ENCODE measurements around the gene PTPRE. TPM values are rescaled to one million over a fixed set of nuclear protein-coding genes. Genes with fewer than 3 reads are reported as not detected.

Gene PTPRE
- total and polyA plus RNA-seq, 7 donors: 0.48 to 4.5 (median 2.7) TPM

DNA sequence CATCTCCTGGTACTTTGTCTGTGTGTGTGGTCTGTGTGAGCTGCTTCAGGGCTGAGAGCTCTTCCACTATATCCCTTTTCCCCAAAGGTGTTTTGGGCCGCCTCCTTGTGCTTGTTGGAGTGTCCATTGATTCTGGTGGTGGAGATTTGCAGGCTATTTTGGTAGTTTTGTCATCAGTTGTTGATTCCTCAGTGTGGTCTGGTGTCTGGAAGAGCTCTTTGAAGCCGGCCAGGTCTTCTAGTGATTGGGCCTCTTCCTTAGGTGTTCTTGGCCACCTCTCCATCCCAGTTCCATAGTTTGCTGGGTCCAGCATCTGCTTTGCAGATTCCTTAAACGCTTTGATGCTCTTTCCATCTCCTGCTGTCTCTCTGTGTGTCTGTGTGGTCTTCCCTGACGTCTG, 198.5 kb downstream of the PTPRE start:
- ATAC-seq: no peak
- Histone ChIP-seq H3K9me3 (no peaks in the 10 kb centered on the region), H3K4me1 (no peaks in the 10 kb centered on the region), H3K36me3 (ENCODE audit: insufficient read depth in 1 of 2, low read depth in 1 of 2) (no peaks in the 10 kb centered on the region), H3K27ac (no peak overlapping the region), H3K27me3 (ENCODE audit: insufficient read depth in 3 of 3, low read length in 2 of 3) (peaks cover 0 to 2% (median 0%) of the 10 kb centered on the region in 3 donors), H3K4me3 (no peak overlapping the region)
- WGBS, 3 donors: 97 to 99% (median 97%) methylated on average over 4 of the region's 4 CpGs
- TF ChIP-seq, protein P1, sequence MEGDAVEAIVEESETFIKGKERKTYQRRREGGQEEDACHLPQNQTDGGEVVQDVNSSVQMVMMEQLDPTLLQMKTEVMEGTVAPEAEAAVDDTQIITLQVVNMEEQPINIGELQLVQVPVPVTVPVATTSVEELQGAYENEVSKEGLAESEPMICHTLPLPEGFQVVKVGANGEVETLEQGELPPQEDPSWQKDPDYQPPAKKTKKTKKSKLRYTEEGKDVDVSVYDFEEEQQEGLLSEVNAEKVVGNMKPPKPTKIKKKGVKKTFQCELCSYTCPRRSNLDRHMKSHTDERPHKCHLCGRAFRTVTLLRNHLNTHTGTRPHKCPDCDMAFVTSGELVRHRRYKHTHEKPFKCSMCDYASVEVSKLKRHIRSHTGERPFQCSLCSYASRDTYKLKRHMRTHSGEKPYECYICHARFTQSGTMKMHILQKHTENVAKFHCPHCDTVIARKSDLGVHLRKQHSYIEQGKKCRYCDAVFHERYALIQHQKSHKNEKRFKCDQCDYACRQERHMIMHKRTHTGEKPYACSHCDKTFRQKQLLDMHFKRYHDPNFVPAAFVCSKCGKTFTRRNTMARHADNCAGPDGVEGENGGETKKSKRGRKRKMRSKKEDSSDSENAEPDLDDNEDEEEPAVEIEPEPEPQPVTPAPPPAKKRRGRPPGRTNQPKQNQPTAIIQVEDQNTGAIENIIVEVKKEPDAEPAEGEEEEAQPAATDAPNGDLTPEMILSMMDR (IDR thresholded peaks at IDR 0.05): no peak
- DNase-seq: no peak
- intact Hi-C loops (cut with DNase I): no loop called here

DNA sequence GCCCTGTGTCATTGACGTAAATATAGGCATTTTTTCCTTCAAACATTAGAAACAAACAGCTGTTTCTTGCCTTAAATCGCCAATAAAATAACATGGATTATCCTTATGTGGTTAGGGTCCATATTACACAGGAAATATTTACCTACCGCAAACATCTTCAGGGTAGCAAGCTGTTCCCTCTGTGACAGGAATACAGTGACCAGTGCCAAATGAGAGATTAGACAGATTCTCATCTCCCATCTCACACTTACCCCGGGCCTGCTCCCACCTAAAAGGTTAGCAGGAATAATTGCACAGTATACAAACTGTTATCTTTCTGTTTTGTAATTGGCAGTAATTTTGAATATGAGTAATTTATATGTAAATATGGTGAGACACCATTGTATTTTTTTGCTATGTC, 202.8 kb downstream of the PTPRE start:
- Histone ChIP-seq H3K36me3 (ENCODE audit: insufficient read depth in 1 of 2, low read depth in 1 of 2) (no peaks in the 10 kb centered on the region), H3K9me3 (no peaks in the 10 kb centered on the region), H3K27me3 (ENCODE audit: insufficient read depth in 3 of 3, low read length in 2 of 3) (peaks cover 0 to 2% (median 0%) of the 10 kb centered on the region in 3 donors), H3K4me1 (no peaks in the 10 kb centered on the region), H3K27ac (no peak overlapping the region), H3K4me3 (no peak overlapping the region)
- WGBS, 3 donors: 96 to 99% (median 96%) methylated on average over 4 of the region's 4 CpGs
- no peak for DNase-seq
- TF ChIP-seq, protein P1 (IDR thresholded peaks at IDR 0.05): no peak
- intact Hi-C loops (cut with DNase I): no loop called here
- ATAC-seq: no peak

DNA sequence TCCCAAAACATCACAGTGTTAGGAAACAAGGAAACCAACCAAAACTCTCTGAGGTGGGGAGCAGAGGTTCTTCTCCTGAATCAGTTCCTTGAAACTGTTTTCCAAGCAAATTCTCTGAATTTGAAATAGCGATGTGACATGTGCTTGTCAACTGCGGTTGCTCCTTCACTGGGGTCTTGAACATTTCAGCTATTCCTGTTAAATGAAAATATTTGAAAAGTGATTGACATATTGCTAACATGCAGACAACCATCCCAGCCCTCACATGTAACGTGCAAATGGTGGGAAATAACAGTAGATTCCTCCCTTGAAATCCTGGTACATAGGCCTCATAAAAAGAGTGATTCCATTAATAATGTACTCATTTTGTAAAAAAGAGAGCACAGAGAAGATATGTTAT, 203.4 kb downstream of the PTPRE start:
- WGBS, 3 donors: 98 to 100% (median 99%) methylated on average over 3 of the region's 3 CpGs
- Histone ChIP-seq H3K4me1 (no peaks in the 10 kb centered on the region), H3K27me3 (ENCODE audit: insufficient read depth in 3 of 3, low read length in 2 of 3) (peaks cover 0 to 2% (median 0%) of the 10 kb centered on the region in 3 donors), H3K36me3 (ENCODE audit: insufficient read depth in 1 of 2, low read depth in 1 of 2) (no peaks in the 10 kb centered on the region), H3K9me3 (no peaks in the 10 kb centered on the region), H3K27ac (no peak overlapping the region), H3K4me3 (no peak overlapping the region)
- DNase-seq (no peak), ATAC-seq (no peak)
- TF ChIP-seq, protein P1 (IDR thresholded peaks at IDR 0.05): no peak
- intact Hi-C loops (cut with DNase I): no loop called here

DNA sequence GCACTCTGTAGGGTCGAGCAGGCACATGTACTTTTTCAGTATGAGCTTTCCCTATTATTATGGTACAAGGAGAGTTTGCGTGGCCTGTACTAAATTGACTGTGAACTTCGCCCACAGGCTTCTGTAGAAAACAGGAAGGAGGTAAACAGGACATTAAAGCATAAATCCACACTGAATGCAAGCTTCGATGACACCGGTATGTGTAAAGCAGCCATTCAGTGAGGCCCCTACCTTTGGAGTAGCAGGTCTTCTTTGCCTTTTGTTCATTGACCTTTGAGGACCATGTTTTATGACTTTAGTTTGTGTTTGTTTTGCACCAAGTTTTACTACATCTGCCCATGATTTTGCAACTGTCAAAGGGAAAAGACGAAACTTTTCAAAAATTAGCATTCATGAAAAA, 204.8 kb downstream of the PTPRE start:
- H3K36me3 ChIP-seq (ENCODE audit: insufficient read depth in 1 of 2, low read depth in 1 of 2): no peaks in the 10 kb centered on the region
- WGBS, 3 donors: 89 to 92% (median 92%) methylated on average over 6 of the region's 6 CpGs
- H3K9me3 ChIP-seq: no peaks in the 10 kb centered on the region
- DNase-seq: no peak
- intact Hi-C loops (cut with DNase I): no loop called here
- no peak overlapping the region for H3K27ac ChIP-seq
- H3K4me3 ChIP-seq: no peak overlapping the region
- no peaks in the 10 kb centered on the region for H3K4me1 ChIP-seq
- ATAC-seq: no peak
- H3K27me3 ChIP-seq (ENCODE audit: insufficient read depth in 3 of 3, low read length in 2 of 3): peaks cover 0 to 2% (median 0%) of the 10 kb centered on the region in 3 donors
- TF ChIP-seq, protein P1 (IDR thresholded peaks at IDR 0.05): no peak

DNA sequence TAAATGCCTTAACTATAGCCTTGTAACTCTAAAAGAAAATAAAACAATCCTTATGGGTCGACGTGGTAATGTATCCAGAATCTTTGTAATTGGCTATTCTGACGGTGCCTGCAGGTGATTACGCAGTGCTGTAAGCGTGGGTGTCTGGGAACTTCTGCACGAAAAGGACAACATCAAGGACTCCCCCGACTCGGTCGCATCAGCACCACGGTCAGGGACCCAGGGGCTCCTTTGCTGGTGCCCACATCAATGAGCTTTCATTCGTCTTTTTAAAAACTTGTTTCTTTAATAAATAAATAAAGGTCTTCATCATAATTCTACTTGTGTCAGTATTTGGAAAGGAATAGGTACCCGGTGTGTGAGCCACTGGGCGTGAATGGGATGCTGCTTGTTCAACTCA, 206.1 kb downstream of the PTPRE start:
- intact Hi-C loops (cut with DNase I): no loop called here
- no peak overlapping the region for H3K27ac ChIP-seq
- H3K27me3 ChIP-seq (ENCODE audit: insufficient read depth in 3 of 3, low read length in 2 of 3): no peaks in the 10 kb centered on the region
- TF ChIP-seq, protein P1 (IDR thresholded peaks at IDR 0.05): no peak
- H3K4me3 ChIP-seq: no peak overlapping the region
- 93 to 95% (median 94%) methylated on average over 13 of the region's 13 CpGs for WGBS, 3 donors
- no peaks in the 10 kb centered on the region for H3K4me1 ChIP-seq
- DNase-seq: no peak
- no peaks in the 10 kb centered on the region for H3K9me3 ChIP-seq
- no peaks in the 10 kb centered on the region for H3K36me3 ChIP-seq (ENCODE audit: insufficient read depth in 1 of 2, low read depth in 1 of 2)
- no peak for ATAC-seq
